ENCODE data around the gene RABAC1. TPM values are rescaled to one million over a fixed set of nuclear protein-coding genes. Genes with fewer than 3 reads are reported as not detected.

The RABAC1 gene
- total RNA-seq, 2 donors from 2014 or later, result 130 to 332 TPM

GRCh38 chr19:41919948-41920712, 39.0 kb downstream of the RABAC1 start:
- Histone ChIP-seq H3K27me3 (replicated peaks; ENCODE audit: insufficient read depth) (peaks cover 14% of the 10 kb centered on the region), H3K36me3 (no peaks in the 10 kb centered on the region), H3K27ac (no peak overlapping the region), H3K4me3 (no peak overlapping the region), H3K4me1 (ENCODE audit: control insufficient read depth in 1 of 2, low read depth in 2 of 2) (no peaks in the 10 kb centered on the region), H3K9me3 (no peaks in the 10 kb centered on the region)
- ATAC-seq (ENCODE audit: insufficient number of reproducible peaks, low FRiP score, low read depth) (no peak), DNase-seq (ENCODE audit: low spot score) (no peak)
- TF ChIP-seq CTCF (IDR thresholded peaks at IDR 0.05), result no peak

GRCh38 chr19:41918653-41919244, 40.4 kb downstream of the RABAC1 start:
- Histone ChIP-seq H3K9me3 (no peaks in the 10 kb centered on the region), H3K4me3 (no peak overlapping the region), H3K4me1 (ENCODE audit: control insufficient read depth in 1 of 2, low read depth in 2 of 2) (no peaks in the 10 kb centered on the region), H3K36me3 (no peaks in the 10 kb centered on the region), H3K27me3 (replicated peaks; ENCODE audit: insufficient read depth) (peaks cover 20% of the 10 kb centered on the region), H3K27ac (no peak overlapping the region)
- TF ChIP-seq CTCF (IDR thresholded peaks at IDR 0.05), result no peak
- no peak for DNase-seq (ENCODE audit: low spot score)
- no peak for ATAC-seq (ENCODE audit: insufficient number of reproducible peaks, low FRiP score, low read depth)

- ATAC-seq (ENCODE audit: insufficient number of reproducible peaks, low FRiP score, low read depth) (no peak), DNase-seq (ENCODE audit: low spot score) (no peak)
- Histone ChIP-seq H3K9me3 (no peaks in the 10 kb centered on the region), H3K27ac (no peak overlapping the region), H3K36me3 (no peaks in the 10 kb centered on the region), H3K4me3 (no peak overlapping the region), H3K27me3 (replicated peaks; ENCODE audit: insufficient read depth) (peaks cover 21% of the 10 kb centered on the region), H3K4me1 (ENCODE audit: control insufficient read depth in 1 of 2, low read depth in 2 of 2) (no peaks in the 10 kb centered on the region)
- TF ChIP-seq CTCF (IDR thresholded peaks at IDR 0.05), result no peak
Measured at GRCh38 chr19:41918095-41918494, 41.0 kb downstream of the RABAC1 start.

GRCh38 chr19:41917676-41918075, 41.4 kb downstream of the RABAC1 start:
- no peaks in the 10 kb centered on the region for H3K9me3 ChIP-seq
- DNase-seq (ENCODE audit: low spot score) (no peak), ATAC-seq (ENCODE audit: insufficient number of reproducible peaks, low FRiP score, low read depth) (no peak)
- no peak for TF ChIP-seq CTCF (IDR thresholded peaks at IDR 0.05)
- no peak overlapping the region for H3K4me3 ChIP-seq
- no peaks in the 10 kb centered on the region for H3K36me3 ChIP-seq
- no peaks in the 10 kb centered on the region for H3K4me1 ChIP-seq (ENCODE audit: control insufficient read depth in 1 of 2, low read depth in 2 of 2)
- no peak overlapping the region for H3K27ac ChIP-seq
- H3K27me3 ChIP-seq (replicated peaks; ENCODE audit: insufficient read depth), result peaks cover 16% of the 10 kb centered on the region

GRCh38 chr19:41915776-41916414, 43.2 kb downstream of the RABAC1 start:
- H3K36me3 ChIP-seq, result no peaks in the 10 kb centered on the region
- no peak for TF ChIP-seq CTCF (IDR thresholded peaks at IDR 0.05)
- H3K4me3 ChIP-seq, result no peak overlapping the region
- H3K27me3 ChIP-seq (replicated peaks; ENCODE audit: insufficient read depth), result peaks cover 20% of the 10 kb centered on the region
- no peaks in the 10 kb centered on the region for H3K9me3 ChIP-seq
- ATAC-seq (ENCODE audit: insufficient number of reproducible peaks, low FRiP score, low read depth), result no peak
- H3K27ac ChIP-seq, result no peak overlapping the region
- DNase-seq (ENCODE audit: low spot score), result no peak
- H3K4me1 ChIP-seq (ENCODE audit: control insufficient read depth in 1 of 2, low read depth in 2 of 2), result no peaks in the 10 kb centered on the region

All from thoracic aorta (tissue), 2 donors.